LNCAP (cell line): ENCODE data around the gene ATP5MC2.
A peak's percentile ranks its signal among the peaks of the same experiment; 100 is the strongest.

Source experiments
- CTCF ChIP-seq: fragments of 450-650 bp; IDR thresholded peaks from 2 replicates; pipeline ENCODE4 v1.5.1; 2017; ENCODE audit warnings: mild to moderate bottlenecking

Gene ATP5MC2

GRCh38 chr12:53675701-53676607 is at the start of gene ATP5MC2:
TSS of gene ATP5MC2 (minus strand) at chr12:53676083. CDS start at chr12:53672614, 3,469 bp downstream.
- TF ChIP-seq CTCF, result peak; percentile 100

- TF ChIP-seq CTCF, result no peak
These were observed 46.7 kb upstream of the ATP5MC2 start for GRCh38 chr12:53722450-53723041.

GRCh38 chr12:53720946-53721345 is 45.1 kb upstream of the ATP5MC2 start:
- no peak for TF ChIP-seq CTCF

- no peak for TF ChIP-seq CTCF
These were observed 43.8 kb upstream of the ATP5MC2 start for GRCh38 chr12:53719649-53720048.

GRCh38 chr12:53717319-53717718 is 41.4 kb upstream of the ATP5MC2 start:
- TF ChIP-seq CTCF, result no peak

GRCh38 chr12:53714004-53714403 is 38.1 kb upstream of the ATP5MC2 start:
- no peak for TF ChIP-seq CTCF

- no peak for TF ChIP-seq CTCF
These were observed 37.6 kb upstream of the ATP5MC2 start for GRCh38 chr12:53713516-53713915.
